ENCODE measurements around the gene TUBA4B. TPM values are rescaled to one million over a fixed set of nuclear protein-coding genes. Genes with fewer than 3 reads are reported as not detected.
A peak's percentile ranks its signal among the peaks of the same experiment; 100 is the strongest.

Gene TUBA4B
- total and polyA plus RNA-seq, 2 of the 4 experiments (the other 2 are of a cell fraction): not detected

GRCh38 chr2:219296142-219296541 is 43.1 kb downstream of the TUBA4B start:
- Histone ChIP-seq H2BK20ac (ENCODE audit: low read depth, low read length) (no peak overlapping the region), H2AK9ac (replicated peaks; ENCODE audit: low read depth, low read length, poor library complexity) (peak overlapping the region; percentile 21), H3K9me1 (ENCODE audit: insufficient read depth, low read length) (no peaks in the 10 kb centered on the region), H2AK5ac (ENCODE audit: low read depth, low read length) (no peak overlapping the region), H3K23ac (ENCODE audit: low read depth, low read length) (no peak overlapping the region), H3K27ac (ENCODE audit: insufficient read depth, low read length) (no peak overlapping the region), H3K27me3 (ENCODE audit: control insufficient read depth, insufficient read depth, low read length) (no peaks in the 10 kb centered on the region), H2BK120ac (ENCODE audit: low read depth, low read length) (no peak overlapping the region), H3K4ac (ENCODE audit: low read depth, low read length) (no peak overlapping the region), H2AFZ (replicated peaks; ENCODE audit: low read length, poor library complexity) (no peak overlapping the region), H2BK15ac (ENCODE audit: low read depth, low read length) (no peak overlapping the region), H3K4me1 (ENCODE audit: control insufficient read depth, insufficient read depth, low read length) (peaks cover 8% of the 10 kb centered on the region; the same call in 1 of the 2 replicates), H3K14ac (replicated peaks; ENCODE audit: low read depth, low read length) (no peak overlapping the region), H3K56ac (ENCODE audit: extremely low read depth, insufficient read depth, low read length) (no peak overlapping the region), H3K18ac (ENCODE audit: low read depth, low read length) (no peak overlapping the region), H3K4me3 (ENCODE audit: insufficient read depth, low read depth, low read length) (no peak overlapping the region), H4K5ac (ENCODE audit: low read depth, low read length) (no peak overlapping the region), H3K9me3 (ENCODE audit: control insufficient read depth, insufficient read depth, low read length) (no peaks in the 10 kb centered on the region), H3K4me2 (ENCODE audit: low read depth, low read length) (no peak overlapping the region), H2BK5ac (ENCODE audit: low read depth, low read length, poor library complexity, severe bottlenecking) (no peak overlapping the region), H3K9ac (ENCODE audit: low read depth, low read length) (no peak overlapping the region), H4K20me1 (ENCODE audit: insufficient read depth, low read length) (no peaks in the 10 kb centered on the region), H3K36me3 (ENCODE audit: control insufficient read depth, insufficient read depth, low read length) (no peaks in the 10 kb centered on the region), H4K8ac (ENCODE audit: low read depth in 2 of 2, low read length in 2 of 2) (no peak overlapping the region), H3K79me1 (ENCODE audit: low read depth in 1 of 2, low read length in 2 of 2) (no peaks in the 10 kb centered on the region), H4K91ac (ENCODE audit: insufficient read depth, low read depth, low read length) (no peak overlapping the region)
- no TSS peak for BruUV-seq (replicated peaks)
- 94% methylated on average over 7 of the region's 14 CpGs; no CpG with 5 or more reads in 1 of the 2 experiments for WGBS, 2 experiments (ENCODE audit: extremely low coverage in 2 of 2, insufficient read length in 1 of 2)
- ATAC-seq (ENCODE audit: low read depth) (no peak), DNase-seq (no peak)
- intact Hi-C loops (cut with micrococcal nuclease): loop anchor here (5.0 kb wide), 2 partner anchors 236 to 239 kb away; no protein-coding TSS in a partner anchor
- ChIA-PET POLR2A (ENCODE audit: unreplicated experiment) (no interaction called here), CTCF (interaction anchor here (1.3 to 1.7 kb wide), 2 partner anchors 19 to 139 kb away, joined by 3 to 6 read pairs; no protein-coding TSS in a partner anchor)
- TF ChIP-seq MXI1 (IDR thresholded peaks at IDR 0.05; ENCODE audit: borderline replicate concordance, low read depth, low read length) (no peak), BHLHE40 (IDR thresholded peaks at IDR 0.05; ENCODE audit: low read depth, low read length) (no peak), SMC3 (IDR thresholded peaks at IDR 0.05; ENCODE audit: low read depth, low read length) (no peak), RFX5 (IDR thresholded peaks at IDR 0.05; ENCODE audit: low read depth, low read length) (no peak), CHD1 (IDR thresholded peaks at IDR 0.05; ENCODE audit: low read depth, low read length) (no peak), RAD21 (IDR thresholded peaks at IDR 0.05; ENCODE audit: low read length) (no peak), NFE2L2 (IDR thresholded peaks at IDR 0.05; ENCODE audit: low read depth, low read length) (no peak), RCOR1 (IDR thresholded peaks at IDR 0.05; ENCODE audit: insufficient replicate concordance, low read length) (no peak), POLR2A (IDR thresholded peaks at IDR 0.05; ENCODE audit: low read depth, low read length) (no peak), CEBPB (IDR thresholded peaks at IDR 0.05; ENCODE audit: low read depth, low read length) (no peak), MAZ (IDR thresholded peaks at IDR 0.05; ENCODE audit: borderline replicate concordance, low read depth, low read length) (no peak)
- dilution Hi-C loops (cut with HindIII; ENCODE audit: low sequenced_read_pairs, unreplicated experiment): no loop called here
- in situ Hi-C loops (cut with MboI; ENCODE audit: low sequenced_read_pairs): loop anchor here (5.0 kb wide), 1 partner anchor 124 kb away; the partner anchor contains the start of gene SLC23A3
